Measurements from ENCODE around the gene TLL1.

Gene TLL1

DNA sequence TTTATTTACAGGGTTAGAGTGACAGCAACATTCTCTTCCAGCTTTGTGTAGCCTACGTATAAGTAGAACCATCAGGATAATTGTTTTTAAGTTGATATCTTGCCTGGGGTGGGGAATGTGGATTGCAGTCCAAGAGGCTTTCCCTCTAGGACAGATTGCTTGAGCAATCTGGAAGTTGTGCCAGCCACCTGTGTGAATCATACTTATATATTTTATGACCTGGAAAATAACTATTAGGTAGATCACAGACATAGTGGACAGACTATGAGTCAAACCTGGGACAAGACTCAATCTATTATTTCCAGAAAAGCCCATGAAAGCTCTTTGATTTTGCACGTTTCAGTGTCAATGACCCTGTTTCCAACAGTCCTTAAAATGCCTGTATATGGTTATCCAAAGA lies 98.9 kb downstream of the TLL1 start:
- DNase-seq (ENCODE audit: low spot score) = no peak

DNA sequence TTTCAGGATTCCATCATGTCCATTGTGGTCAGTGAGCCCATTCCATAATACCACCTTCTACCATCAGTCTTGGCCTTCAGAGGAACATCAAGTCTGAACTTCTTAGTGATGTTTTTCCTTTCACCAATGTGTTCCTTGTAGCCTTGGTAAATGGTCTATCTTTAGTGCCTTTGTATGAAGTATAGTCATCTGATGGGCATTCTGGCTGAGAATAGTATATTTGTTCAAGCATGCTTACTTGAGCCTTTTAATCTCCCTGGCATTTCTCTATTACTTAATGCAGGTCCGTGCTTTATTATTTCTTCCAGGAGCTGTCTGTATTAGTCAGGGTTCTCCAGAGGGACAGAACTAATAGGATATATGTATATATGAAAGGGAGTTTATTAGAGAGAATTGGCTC lies 99.7 kb downstream of the TLL1 start:
- DNase-seq (ENCODE audit: low spot score) = no peak

DNA sequence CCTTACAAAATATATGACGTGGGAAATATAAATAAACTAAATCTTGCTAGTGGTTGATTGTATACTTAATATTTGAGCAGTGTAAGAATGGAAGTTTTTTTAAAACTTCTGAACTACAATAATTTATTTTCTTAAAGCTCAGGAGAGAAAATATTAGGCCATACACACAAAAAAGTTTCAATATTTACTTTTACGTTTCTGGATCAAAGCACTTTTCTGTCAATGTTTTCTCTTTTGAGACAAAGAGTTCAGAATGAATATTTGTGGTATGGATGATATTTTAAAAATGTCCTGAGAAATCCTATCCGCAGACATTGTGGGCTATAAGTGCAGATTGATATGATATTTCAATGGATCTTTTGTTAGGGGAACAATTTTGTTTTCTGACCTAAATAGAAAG lies 109.9 kb downstream of the TLL1 start:
- no peak for DNase-seq (ENCODE audit: low spot score)

DNA sequence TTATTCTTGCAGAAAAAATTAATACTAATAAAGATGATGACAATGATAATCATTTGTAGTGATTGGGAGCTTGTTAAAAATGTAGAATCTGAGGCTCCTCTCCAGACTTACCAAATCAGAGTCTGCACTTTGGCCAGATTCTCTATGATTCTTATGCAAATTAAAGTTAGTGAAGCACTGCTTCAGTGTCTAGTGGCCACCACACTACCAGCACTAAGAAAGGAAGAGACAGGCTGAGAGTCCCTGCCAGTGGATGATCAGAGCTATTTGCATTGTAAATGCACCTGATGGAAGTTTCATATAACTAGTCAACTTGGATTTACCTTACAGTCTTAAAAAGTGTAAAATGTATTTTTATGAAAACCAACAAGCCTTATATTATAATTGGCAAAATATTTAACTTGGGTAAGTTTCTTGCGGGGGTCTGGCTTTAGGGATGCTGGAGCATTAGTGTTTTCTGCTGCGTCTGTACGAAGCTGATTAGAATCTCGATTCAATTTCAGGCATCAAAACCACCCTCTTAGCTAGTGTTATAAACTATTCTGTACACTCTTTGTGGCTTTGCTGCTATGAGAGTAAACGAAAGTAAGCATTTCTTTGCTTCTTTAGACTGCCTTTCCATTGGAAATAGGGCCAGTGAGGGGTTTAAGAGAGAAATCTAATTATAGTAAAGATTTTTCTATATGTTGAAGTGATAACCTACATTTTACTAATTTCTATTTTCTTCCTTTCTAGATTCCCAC lies 114.1 kb downstream of the TLL1 start:
- DNase-seq (ENCODE audit: low spot score) = no peak

DNA sequence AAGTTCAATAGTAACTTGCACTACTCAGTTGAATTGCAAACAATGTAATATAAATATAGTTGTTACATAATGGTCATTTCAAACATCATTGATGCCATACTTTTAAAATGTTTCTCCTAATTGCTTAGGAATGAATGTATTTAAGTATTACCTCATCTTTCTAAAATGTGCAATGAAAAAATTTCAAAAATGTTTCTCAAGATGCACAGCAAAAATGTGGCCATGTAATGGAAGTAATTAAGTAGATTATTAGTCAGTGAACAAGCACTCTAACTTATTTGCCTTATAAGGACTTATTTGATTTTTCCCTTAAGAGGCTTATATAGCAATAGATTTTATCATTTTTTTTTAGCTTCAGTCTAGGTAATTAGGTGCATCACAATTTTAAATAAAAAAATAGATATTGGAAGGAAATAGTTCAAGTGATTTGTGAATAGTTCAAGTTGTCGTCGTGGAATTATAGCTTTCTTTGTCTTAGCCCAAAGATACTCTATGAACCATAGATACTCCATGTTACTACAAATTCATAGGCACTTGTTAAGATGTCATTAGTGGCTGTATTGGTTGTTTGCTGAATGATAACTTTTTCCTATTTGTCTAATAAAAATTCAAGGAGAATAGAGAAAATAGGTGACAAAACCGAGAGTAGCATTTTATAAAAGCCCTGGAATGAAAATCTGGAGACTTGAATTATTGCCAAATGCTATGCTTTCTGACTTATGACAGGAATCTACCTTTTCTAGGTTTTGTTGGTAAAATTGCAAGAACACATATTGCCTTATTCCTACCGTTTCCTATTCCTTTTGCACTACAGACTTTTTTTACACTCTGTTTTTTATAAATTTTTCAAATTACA lies 118.5 kb downstream of the TLL1 start:
- no peak for DNase-seq (ENCODE audit: low spot score)

DNA sequence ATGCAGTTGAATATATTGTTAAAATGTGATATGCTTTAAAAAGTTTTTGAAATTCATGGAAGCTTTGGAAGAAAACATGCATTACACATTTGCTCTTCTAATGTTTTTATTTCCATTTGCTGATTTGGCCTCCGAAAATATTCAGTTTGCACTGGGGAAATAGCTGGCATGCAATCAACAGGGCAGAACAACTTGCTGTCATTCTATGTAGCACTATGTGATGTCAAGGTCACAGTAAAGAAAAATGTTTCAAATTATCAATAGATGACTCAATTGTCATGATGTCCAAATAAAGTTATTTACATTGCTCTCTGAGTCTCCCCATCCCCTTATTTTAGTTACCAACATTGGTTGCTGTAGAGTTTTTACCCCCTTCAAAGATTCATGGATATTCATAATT lies 119.2 kb downstream of the TLL1 start:
- no peak for DNase-seq (ENCODE audit: low spot score)

DNA sequence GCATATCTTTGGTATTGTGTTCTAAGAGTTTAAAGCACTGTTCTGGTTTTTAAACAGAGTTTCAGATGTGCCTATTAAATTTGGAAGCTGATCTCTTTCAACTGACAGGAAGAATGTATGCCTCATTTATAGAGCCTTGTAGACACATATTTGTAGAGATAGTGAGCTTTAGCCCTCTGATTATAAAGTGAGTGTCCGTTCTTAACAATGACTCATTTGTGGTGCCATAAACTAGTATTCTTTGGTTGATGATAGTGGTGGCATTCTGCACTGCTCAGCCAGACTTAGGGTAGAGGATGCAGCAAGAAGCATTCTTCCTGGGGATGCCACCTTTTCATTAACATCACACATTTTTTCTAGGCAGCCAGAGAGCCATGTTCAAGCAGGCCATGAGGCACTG lies 121.7 kb downstream of the TLL1 start:
- no peak for DNase-seq (ENCODE audit: low spot score)

DNA sequence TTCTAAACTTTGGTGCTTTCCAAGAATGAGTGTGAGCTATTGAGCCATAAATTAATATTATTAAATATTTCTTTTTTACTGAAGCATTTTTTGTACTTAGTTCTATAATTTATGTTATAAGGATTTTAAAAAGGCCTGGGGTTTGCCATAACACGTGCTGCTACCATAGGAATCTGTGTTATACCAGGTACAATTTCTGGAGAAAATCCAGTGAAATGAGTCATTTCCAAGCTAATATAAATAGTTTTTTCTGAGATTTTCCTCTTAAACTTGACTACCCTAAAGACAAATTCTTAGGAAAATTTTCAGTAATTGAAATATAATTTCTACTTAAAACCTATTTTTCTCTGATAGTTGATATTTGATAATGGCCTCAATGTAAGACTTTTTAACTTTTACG lies 130.8 kb downstream of the TLL1 start:
- no peak for DNase-seq (ENCODE audit: low spot score)

DNA sequence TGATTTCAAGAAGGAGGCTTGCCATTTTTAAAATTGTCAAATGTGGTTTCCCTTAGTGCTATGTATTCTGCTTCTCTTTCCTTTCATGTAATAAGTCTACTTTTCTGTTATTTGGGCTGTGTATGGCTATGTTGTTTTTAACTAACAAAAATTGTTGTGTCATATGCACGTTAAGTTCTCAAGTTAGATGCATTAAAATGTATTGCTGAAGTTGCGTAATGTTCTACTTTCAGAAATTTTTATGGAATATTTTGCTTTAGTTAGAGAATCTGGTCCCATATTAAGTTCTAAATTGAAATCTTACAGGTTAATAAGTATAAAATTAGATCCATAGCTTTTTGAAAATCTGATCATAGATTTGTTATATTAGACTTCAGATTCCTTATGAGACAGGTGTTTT lies 133.2 kb downstream of the TLL1 start:
- no peak for DNase-seq (ENCODE audit: low spot score)

DNA sequence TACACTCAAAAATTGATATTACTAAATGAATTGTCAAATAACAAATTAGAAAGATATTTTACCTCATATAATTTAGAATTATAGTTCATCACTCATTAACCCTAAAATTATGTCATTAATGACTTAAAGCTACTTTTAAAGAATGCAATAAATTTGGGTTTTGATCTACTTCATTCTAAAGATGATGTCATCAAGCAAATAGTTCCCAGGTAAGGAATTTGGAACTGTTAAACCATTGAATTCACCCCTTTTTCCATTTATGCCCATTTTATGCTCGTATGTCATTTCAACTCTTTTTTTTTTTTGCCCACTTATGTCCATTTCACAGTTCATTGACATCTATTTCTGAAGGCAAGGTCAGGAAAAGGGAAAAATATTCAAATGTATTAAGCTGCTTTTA lies 135.5 kb downstream of the TLL1 start:
- no peak for DNase-seq (ENCODE audit: low spot score)

DNA sequence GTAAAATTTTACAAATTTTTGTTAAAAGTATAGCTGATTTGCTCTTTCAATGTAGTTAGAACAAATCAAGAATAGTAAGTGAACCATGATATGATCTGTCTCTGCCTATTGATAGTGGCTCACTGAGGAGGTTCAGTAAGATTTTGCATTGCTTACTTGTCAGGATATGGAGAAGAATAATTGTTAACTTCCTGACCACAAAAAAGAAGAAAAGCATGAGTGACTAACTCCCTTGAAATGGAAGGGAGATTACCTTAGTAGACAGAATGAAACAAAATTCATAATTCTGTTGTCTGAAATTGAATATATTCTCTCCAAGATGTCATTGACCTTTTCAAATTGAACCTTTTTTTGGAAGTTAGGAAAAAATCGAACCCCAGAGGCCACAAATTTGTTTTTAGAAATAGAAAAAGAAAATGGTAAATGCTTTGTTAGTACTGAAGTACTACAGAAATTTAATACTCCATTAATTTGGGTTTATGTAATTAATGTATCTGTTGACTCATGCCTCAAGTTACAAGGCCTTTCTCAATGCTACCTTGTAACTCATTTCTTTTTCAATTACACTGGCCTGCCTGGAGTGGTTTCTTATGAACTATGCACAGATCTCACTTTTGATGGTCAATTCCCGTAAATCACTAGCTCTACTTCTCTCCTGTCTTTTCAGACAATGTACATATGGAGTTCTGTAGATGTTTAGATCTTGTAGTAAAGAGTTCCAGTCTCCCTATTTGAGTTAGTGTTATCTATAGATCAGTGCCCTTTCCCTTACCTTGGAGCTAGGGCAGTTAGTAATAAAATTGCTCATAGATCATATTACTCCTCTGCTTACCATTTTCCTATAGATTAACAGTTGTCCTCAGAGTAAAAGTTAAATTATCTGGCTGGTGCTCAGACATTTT lies 139.3 kb downstream of the TLL1 start:
- no peak for DNase-seq (ENCODE audit: low spot score)

DNA sequence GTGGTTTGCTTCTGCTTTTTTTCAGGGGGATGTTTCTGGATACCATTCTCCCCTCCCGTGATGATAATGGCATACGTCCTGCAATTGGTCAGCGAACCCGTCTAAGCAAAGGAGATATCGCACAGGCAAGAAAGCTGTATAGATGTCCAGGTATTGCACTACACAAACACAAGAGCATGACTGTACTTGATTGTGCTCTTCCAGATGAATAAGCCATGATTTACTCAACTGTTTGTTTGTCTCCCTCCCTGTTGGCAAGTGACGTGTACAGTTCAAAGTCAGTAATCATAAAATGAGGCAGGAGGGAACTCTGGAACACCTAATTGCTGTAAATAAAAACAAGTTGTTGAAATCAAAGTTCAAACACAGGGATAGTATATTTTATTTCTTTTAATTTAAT lies 141.4 kb downstream of the TLL1 start:
- no peak for DNase-seq (ENCODE audit: low spot score)

DNA sequence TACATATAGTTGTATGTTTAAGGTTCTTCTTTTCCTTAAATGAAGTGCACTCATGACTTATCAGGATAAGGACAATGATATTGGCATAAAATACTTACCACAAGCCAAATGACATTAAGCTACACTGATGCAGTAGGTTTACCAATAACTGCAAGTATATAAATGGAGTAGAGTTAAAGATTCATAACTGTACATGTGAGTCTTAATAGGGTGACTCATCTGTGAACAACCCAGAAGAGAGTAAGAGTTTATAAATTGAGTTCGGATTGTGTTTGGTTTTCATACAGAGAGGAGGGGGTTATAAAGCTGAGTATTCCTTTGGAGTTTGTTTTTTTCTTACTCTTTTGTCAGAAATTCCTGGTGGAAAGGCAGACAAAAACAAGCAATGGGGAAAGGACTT lies 144.8 kb downstream of the TLL1 start:
- DNase-seq (ENCODE audit: low spot score) = no peak

DNA sequence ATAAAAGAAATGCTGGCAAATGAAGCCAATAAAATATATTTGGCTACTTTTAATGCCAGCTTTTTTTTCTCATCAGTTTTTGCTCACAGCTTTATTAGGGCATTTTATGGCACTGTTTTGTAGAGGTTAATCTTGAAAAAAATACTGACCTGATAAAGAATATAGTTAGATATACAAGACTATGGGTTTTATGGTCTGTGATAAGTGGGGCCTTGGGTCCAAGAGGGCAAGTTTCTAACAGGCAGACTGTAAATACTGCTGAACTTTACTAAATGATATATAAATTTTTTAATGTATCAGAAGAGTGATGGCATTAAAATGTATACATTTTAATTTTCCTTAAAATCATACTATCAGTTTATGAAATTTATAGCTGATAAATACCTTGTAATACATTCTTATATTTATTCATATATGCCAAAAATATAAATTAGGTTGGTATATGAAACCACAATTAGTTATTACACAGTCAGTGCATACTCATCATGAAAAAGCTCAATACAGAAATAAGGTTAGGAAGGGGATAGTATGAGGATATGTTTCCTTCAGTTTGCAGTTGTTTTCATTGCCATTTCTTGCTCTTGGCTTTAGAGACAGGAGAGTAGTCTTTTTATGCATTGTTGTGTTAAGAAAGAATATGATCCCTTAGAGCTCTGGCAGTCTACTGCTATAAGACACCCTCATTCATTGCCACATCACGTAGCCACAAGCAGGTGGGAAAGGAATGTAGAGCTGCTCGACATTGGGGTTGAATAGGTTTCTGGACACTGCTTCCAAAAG lies 146.6 kb downstream of the TLL1 start:
- DNase-seq (ENCODE audit: low spot score) = no peak

DNA sequence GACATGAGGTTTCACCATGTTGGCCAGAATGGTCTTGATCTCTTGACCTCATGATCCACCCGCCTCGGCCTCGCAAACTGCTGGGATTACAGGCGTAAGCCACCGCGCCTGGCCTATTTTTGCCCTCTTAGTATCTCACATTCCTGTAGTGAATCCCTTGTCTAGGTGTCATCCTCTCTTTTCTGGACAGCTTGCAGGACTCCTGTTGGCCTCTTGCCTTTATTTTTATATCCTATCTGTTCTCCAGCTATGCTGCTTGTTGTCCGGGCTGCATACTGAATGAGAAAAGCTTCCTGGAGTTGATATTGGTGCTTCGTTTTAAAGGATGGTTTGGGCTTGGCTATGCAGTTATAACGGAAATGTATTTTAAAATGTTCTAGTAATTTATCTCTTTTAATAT lies 148.6 kb downstream of the TLL1 start:
- no peak for DNase-seq (ENCODE audit: low spot score)

DNA sequence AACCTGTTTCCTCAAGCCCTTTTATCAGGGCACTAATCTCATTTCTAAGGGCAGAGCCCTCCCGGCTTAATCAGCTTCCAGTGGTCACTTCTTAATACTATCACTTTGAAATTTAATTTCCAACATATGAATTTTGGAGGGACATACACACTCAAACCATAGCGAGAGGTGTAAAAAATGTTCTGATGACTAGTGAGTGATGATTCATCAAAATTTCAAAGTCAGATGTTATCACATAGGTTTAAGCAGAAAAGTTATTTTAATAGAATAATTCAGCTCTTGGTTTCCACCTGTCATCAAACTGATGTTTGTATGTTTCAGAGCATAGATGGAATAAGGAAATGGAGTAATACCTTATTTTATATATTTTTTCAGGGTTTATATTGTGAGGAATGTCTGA lies 161.9 kb downstream of the TLL1 start:
- no peak for DNase-seq (ENCODE audit: low spot score)

DNA sequence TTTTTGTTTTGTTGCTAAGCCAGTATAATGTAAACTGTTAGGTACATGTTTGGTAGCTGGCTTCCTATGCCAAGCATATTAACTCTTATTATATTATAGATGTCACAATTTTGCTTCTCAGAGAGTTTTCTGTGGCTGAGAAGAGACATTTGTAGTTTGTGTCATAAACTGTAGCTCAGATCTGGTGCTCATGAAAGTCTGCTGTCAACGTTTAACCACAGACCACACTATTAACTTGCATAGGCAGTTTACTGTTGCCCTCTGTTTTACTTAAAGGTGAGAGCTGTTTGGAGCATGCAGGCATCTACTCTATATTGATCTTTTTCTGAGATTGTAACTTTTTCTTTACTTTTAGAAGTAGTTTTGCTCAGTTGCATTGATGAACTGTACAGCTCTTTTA lies 166.8 kb downstream of the TLL1 start:
- DNase-seq (ENCODE audit: low spot score) = no peak

DNA sequence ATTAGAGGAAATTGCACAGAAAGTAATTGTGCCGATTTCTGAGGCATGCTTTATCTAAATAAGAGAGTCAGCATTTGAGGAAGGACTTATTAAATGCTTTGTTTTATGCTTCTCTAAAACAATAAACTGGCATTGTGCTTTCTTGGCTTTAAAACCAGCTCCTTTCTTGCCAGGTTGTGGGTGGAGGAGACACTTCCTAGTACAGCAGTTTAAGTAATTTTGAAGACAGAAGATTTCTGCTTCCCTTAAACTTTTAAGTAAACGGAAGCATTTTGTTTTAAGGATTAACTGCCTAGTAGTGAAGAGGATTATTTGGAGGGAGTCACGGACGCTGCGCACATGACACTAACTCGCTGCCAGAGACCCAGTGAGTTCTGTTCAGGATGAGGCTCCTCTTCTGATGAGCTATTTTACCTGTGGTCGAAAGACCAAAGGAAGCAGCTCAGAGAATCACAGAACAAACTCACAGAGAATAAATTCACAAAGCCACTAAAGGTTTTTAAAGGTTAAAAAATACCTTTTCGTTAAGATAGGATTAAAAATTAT lies 169.5 kb downstream of the TLL1 start:
- DNase-seq (ENCODE audit: low spot score) = no peak

DNA sequence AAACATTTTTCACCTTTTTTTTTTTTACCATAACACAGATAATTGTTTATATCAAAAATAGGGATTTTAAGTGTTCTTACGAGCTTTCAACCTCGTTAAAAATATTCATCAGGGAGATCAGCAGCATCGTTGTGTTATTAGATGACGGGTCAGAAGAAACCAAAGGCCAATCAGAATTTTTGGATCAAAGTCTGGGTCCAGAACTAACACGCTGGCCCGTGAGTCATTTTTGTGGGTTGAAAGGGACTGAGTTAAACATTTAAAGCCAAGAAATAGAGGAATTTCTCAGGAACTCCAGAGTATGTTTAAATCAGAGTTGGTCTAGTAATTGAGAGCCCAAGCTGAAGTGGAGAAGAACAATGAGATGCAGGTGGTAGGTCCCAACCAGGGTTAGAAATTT lies 170.8 kb downstream of the TLL1 start:
- no peak for DNase-seq (ENCODE audit: low spot score)

DNA sequence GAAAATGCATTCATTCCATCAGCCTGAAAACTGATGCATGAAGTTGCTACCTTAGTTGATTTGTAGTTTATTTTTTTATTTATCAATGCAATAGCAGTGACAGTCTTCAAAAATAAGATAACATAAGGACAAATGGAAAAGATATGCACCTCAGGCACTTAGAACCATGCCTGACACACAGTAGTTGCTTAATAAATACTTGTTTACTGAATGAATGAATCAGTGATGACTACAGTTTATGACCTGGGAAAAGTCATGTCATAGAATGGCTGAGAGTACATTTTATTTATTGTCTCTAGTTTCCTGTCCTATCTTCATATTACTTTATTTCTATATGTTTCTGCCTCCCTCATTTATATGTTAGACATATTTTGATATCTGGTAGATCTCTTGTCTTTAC lies 171.8 kb downstream of the TLL1 start:
- DNase-seq (ENCODE audit: low spot score) = no peak

DNA sequence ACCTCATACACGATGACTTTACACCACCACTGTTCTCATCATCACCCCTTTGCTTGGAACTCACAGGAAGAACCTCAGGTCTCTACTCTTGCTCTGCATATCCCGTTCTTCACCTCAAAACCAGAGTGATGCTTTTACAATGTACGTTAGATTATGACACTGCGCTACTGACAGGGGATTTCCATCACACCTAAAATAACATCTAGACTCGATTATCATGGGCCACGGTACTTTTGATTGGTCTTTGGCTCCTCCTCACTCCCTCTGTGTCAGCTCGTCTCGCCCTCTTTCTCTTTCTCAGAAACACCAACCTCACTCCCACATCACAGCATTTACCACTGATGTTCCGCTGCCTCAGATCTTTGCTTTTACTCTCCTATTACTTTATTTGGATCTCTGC lies 172.4 kb downstream of the TLL1 start:
- no peak for DNase-seq (ENCODE audit: low spot score)

DNA sequence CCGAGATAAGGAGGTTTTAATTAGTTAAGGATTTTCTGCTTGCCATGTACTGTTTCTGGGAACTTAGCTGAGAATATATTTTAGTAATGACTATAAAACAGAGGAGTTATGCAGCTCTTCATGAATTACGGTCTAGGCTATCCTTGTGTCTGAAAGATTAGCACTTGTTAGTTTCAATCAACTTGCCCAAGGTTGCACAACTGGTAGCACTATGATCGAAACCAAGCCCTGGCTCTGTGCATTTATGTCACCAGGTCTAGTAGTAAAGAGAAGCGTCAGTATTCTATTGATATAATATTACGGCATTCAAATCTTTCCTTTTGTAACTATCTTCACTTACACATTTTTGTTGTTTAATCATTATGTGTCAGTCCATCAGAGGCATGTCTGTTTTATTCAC lies 176.0 kb downstream of the TLL1 start:
- no peak for DNase-seq (ENCODE audit: low spot score)
